Stimulated activated CD8-positive, alpha-beta memory T cell treated with anti-CD3 and anti-CD28 coated beads, Interleukin-4, amount 100 ng/mL, for 48 hours (primary cell): ENCODE results near the gene EPO.
A peak's percentile ranks its signal among the peaks of the same experiment; 100 is the strongest.
"Not testable (repeated sequence)": the region's sequence is repeated elsewhere in the genome, so short reads cannot be mapped to it uniquely, and the experiment has no call there.

Experiments
- DNase-seq: peaks from one replicate; pipeline ENCODE4 v3.0.0-alpha.2; 2020

Gene EPO

DNA sequence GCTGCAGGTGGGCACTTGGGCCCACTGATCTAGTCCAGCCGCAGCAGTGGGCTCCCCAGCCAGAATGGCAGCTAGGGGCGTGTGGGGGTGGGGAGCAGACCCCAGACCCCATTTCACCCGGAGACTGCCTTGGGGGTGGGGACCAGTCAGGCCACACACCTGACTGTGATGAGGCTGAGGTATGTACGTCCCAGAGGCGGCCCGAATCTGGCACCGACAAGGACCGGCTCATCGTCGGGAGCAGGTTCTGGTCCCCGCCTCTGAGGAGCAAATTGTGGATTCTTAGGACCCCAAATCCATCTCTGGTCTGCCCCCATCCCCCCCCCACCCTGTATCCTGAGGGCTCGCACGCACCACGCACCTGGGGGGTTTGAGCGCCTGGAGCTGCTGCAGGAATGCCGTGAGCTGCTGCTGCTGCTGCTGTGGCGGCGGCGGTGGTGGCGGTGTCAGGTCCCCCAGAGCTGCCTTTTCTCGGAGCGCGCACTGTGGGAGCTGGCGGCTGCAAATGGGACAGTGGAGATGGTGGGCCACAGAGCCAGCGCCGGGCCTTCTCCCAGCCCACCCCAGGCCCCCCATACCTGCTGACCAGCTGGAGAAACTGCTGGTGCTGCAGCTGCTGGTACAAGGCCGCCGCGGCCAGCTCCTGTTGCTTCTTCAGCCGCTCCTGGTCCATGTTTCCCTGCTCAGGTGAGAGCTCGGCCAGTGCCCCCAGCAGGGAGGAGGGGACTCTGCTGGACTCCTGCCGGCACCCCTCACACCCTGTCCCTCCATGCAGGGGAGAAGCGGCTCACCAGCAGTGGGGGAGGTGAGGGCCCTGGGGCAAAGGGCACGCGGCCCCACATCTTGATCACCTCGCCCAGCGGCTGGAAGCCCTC lies 36.4 kb upstream of the EPO start:
- no peak for DNase-seq

DNA sequence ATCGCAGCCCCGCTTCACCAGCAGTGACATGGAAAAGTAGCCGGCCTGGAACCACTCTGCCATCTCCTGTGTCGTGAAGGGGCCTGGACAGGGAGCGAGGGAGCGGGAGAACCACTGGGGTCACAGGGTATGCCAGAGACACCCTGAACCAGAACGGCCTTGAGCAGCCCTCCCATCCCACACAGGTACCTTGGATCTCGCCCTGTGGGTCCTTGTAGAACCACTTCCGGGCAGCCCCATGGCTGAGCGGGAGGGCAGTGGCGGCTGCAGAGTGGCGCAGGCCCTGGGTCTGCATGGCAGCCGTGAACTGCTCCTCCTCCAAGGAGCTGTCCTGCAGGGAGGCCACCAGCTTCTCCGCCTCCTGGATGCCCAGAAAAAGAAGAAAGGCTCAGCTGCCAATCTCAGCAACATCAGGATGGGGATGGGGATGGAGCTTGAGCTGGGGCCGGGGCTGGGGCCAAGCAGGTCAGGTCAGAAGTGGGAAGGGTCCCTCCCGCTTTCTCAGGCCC lies 35.7 kb upstream of the EPO start:
- no peak for DNase-seq

DNA sequence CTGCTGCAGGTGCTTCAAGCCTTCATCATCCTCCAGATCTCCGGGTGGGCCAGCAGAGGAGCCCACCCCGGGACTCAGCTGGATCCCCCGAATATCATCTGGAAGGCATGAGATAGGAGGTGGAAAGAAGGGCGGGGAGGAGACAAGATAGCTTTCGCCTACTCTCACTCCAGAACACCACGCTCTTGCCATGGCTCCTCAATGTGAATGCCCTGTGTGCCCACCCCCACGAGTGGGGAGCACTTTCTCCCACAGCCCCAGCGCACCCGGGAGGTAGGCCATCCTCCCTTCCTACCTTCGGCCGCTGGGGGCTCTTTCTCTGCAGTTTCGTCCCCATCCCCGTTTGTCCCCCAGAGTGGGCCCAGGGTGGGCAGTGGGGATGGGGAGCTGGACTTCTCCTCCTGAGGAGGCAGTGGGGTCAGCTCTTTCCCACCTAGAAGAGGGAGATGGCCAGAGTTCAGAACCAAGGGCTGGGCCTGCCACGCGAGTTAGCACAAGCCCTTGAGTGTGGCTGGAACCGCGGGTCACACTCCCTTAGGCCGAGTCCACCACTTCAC lies 35.1 kb upstream of the EPO start:
- no peak for DNase-seq

DNA sequence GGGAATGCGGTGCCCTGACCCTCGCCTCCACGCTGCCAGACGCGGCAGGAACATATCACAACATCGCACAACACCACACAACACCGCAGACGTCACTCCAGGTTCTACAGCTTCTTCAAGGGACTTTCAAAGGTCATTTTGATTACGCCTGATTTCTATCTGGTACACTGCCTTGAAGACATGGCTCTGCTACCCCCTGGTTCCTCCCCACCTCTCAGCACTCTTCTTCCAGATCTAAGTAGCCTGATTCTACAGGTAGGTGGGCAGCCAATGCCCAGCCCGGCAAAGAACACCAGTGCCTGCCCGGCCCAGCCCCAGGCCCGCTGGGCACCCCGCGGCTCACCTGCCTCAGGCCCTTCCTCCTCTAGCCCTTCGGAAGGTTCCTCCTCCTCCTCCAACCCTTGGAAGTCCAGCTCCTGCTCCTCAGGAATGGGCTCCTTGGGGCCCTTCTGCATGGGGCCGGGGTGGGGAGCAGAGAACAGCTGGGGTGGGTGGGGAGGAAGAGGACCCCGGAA lies 34.6 kb upstream of the EPO start:
- DNase-seq: no peak

DNA sequence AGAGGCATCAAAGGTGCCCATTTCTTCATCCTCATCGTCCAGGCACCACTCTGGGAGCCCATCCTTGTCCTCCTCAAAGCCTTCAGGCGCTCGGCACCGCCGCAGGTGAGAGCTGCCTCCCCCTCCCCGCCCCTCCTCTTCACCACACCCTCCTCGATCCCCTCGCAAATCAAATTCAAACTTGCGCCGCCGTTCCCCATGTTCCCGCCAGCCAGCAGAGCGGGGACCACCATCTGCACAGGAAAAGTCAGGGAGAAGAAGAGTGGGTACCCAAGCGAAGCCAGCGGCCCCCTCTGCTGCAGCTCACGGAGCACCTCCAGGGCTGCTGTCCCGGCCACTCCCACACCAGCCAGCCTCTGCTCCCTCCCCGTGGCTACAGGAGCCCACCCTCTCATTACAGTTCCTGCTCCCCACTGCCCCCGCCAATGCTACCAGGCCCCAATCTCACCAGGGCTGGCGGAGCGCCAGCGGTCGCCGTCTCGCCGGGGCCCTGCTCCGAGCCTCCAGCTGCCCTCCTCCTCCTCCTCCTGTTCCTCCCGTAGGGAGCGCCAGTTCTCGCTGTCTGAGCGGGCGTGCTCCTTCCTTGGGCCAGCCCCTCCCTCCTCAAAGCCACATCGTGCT lies 34.0 kb upstream of the EPO start:
- no peak for DNase-seq

DNA sequence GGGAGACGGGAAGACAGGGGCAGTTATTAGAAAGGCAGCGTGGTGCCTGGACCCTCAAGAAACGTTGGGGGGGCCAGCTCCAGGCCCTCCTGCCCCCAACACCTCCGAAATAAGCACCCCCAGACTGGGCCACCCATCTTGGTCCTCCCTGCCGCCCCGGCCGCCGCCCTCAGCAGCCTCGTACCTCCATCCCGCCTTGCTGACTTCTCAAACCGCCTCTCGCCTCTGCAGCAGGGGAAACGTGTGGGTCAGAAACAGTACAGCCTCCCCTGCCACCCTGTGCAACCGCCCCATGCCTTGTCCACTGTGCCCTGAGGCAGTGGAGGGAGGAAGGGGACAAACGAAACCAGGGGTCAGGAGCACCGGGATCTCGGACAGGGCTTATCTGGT lies 33.5 kb upstream of the EPO start:
- no peak for DNase-seq

DNA sequence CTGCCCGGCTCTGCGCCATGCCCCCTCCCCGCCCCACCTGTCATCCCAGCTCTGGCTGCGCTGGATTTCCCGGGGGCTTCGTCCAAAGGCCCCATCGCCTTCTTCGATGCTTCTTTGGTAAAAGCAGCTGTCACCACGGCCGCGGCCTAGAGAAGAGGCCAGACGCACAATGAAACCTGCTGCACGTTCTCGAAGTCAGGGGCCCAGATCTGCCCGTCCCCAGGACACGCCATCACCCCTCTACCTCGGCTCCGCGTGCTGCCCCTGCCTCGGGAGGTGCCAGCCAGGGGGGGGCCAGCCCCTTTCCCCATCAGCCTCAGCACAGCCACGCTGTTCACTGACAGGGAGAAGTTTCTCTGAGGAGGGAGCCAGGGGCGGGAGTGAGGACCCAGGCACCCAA lies 33.0 kb upstream of the EPO start:
- no peak for DNase-seq

DNA sequence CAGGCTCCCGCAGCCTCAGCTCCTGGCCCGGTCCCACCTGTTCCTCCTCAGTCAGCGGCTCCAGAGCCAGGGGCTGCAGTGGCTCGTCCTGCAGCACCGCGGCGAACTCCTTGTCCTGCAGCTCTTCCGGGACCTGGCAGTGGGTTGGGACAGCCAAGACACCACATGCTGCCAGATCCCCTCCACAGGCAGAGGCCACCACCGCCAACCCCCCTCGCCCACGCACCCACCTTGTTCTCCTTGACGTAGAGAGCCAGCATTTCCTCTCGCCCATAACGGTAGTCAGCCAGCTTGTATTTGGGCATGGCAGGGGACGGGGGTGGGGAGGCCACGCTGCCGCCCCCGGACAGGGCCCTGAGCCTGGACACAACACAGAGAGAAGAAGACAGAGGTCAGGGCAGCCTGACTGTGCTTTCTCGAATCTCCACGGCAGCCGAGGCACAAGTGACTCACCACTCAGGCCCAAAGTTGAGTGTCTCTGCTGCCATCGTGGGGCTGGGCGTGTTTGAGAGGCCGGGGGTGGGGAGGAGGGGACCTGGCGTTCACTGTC lies 32.4 kb upstream of the EPO start:
- DNase-seq: no peak

DNA sequence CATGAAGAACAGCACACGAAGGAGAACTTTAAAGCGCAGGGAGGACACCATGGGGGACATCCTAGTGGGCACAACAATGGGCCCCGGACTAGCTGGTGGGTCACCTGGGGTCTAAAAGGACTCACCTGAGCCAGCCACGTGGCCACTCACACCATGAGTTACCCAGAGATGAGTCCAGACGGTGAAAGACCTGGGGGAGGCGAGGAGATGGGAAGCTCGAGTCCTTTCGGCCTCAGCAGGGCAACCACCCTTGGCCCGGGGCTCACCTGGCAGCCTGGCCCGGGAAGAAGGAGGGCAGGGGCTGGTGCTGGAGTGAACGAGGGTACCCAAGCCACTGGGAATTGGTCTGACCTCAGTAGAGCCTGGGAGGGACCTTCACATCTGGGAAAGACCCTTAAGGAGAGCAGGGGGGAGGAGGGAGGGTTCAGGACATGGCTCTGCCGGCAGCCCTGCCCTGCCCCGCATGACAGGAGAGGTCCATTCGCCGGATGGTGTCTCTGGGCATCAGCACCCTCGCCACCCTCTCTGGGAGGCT lies 31.9 kb upstream of the EPO start:
- DNase-seq: no peak

DNA sequence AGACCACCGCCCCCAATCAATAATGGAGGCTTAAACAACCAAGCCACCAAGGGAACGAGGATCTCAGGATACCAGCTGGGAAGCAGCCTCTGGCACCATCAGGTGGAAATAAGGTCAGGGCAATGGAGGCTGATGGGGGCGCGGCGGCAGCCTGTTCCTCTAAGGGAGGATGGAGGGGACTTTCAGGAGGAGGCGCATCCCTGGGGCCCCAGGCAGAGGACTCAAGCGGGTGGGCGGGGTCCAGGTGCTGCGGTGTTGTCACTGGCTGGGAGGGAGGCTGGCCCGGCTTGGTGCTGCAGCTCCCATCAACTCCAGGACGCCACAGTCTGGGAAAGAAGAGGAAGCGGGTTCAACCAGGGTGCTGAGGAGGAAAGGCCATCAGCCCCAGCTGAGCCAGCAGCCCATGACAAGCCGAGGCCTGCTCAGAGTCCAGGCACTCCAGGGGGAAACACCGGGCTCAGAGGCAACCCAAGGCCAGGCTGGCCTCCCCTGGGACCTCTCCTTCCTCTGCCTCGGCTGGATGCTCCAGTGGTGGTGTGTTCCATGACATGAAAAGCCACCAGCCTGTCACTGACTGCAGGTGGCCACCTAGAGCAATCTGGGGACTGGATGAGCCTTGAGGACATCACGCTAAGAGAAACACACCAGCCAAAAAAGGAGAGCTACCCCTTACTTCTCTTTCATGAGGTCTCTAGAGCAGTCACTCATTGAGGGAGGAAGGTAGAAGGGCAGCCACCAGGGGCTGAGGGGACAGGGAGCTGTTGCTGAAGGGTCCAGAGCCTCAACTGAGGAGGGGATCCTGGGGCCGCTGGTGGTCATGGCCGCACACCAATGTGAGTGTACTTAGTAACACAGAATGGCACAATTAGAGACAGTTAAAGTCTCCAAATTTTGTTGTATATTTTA lies 30.8 kb upstream of the EPO start:
- DNase-seq: no peak

DNA sequence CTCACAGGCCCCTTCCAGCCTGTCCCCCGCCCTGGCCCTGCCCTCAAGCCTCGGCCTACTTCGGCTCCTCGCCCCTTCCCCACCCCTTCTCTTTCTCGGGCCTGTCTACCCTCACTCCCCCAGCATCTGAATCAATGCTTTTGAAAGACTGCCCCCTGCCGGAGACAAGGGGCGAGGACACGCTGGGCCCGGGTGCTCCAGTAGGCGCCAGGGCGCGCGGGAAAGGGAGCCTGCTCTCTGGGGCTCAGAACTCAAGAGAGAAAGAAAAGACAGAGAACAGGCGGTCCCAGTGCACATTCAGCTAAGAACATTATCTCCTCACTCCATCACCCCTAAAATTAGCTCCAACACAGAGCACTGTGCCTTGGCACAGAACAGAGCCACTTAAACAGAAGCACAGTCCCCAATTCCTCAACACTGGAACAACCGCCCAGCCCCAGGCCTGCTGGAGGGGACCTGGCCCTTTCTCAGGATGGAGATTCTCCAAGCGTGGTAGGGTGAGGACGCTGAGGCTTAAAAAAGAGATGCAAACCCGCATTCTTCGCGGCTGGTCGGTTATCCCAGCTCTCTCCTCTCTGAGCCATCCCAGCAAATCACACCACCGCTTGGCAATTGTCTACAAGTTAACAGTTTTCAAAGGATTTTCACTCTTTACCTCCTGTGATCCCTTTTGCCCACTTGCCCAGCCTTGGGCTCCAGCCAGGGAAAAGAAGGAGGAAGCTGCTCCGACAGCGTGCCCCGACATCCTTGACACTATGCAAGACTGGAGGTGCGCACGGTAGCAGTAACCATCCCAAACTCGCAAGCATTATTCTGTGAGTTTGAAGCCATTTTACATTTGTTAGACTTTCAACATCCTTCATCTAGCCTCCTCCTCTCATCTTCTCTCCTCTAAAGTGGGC lies 28.3 kb upstream of the EPO start:
- peak; percentile 92 for DNase-seq

DNA sequence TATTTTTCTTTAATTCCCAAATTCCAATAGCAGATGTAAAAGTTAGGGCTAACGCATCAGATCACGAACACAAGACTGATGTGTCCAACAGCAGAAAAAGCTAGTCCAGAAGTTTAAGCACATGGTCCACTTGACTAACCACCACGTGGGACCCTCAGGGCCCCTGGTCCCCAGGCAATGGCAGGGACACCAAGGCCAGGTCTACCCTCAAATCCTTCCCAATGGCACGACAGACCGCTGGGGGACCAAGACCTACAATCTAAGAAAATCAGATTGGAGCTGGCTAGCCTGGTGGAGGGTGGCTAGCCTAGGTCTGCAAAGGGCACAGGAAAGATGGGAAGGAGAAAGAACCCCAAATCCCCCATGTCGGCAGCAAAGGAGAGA lies 27.7 kb upstream of the EPO start:
- no peak for DNase-seq

DNA sequence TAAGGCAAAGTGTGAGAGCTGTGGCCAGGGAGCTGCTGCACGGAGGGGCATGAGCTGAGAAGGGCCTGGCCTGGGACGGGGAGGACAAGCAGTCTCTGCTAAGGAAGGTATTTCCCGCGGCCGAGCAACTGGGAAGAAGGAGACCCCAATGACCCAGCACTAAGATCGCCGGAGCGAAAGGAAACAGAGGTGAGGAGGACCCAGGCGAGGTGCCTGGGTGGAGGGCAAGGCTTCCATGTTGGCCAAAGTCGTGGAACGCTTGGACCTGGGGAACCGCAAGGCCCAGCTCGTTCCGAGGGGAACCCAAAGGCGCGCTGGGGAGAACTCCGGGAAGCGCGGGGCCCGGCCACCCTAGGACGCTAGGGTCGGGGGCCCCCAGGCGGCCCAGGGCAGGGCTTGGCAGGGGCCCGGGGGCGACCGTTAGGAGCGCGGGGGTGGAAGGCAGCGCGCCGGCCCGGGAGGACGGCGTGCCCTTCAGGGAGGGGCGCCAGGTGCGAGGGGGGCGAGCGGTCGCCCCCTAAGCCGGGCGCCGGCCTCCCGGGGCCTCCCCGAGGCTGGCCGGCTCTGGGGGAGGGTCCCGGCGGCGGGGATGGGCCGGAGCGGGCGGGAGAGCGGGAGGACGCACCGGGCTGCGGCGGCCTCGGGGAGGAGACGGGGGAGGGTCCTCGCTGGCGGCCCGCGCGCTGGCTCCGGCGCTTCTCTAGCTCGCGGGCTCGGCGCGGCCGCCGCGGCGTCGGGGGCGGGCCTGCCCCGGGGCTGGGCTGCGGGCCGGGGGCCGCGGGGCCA lies 26.8 kb upstream of the EPO start:
- DNase-seq: no peak

DNA sequence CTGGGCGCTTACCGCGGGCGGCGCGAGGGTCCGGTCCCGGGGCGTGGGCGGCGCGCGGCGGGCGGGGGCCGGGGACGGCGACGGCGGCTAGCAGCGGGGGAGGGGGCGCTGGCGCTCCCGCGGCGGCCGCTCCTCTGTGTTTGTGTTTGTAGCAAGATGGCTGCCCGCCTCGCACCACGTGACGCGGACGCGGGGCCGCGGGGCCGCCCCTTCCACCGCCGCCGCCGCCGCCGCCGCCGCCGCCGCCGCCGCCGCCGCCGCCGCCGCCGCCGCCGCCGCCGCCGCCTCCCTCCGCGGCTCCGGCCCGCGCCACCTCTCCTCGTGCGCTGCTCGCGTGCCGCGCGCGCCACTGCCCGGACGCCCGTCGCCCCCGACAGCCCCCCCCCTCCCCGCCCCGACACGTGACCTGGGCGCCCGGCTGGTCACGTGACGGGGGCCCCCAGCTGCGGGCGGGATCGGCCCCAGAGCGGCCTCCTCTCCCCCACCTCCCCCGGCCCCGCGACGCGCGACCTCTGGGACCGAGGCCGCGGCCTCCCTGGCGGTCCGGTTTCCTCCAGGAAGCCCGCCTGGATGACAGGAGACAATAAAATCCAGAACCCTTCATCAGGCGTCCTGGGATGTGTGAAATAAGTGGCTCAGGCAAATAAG lies 26.0 kb upstream of the EPO start, which contains the start of gene GIGYF1:
Gene GIGYF1 (minus strand): TSS at position 153 of the 648 bp plus-strand sequence. CDS start 6,012 bp downstream, outside the sequence.
- peak; percentile 77 for DNase-seq

DNA sequence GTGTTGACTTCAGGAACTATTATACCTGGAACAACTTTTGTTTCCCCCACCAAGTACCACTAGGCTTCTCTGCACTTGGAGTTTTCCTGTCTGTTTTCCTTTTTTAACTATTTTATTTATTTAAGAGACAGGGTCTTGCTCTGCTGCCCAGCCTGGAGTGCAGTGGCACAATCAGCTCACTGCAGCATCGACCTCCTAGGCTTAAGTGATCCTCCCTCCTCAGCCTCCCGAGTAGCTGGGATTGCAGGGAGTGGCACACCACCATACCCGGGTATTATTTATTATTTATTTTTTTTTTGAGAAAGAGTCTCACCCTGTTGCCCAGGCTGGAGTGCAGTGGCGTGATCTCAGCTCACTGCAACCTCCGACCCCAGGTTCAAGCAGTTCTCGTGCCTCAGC lies 24.1 kb upstream of the EPO start:
- no peak for DNase-seq

DNA sequence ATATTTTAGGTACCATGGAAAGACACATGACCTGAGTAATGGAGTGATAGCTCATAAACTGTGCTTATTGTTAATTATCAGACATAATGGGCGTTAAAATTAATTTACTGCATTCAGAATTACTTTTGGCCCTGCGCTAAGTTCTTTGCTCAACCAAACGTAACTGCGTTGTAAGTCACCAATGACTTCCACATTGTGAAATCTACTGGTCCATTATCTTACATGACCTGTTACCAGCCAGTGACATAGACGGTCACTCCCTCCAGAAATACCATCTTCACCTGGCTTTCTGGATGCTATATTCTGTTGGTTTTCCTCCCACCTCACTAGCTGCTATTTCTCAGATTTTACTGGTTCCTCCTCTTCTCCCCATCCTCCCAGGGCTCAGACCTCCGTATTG lies 21.2 kb upstream of the EPO start:
- DNase-seq: no peak

DNA sequence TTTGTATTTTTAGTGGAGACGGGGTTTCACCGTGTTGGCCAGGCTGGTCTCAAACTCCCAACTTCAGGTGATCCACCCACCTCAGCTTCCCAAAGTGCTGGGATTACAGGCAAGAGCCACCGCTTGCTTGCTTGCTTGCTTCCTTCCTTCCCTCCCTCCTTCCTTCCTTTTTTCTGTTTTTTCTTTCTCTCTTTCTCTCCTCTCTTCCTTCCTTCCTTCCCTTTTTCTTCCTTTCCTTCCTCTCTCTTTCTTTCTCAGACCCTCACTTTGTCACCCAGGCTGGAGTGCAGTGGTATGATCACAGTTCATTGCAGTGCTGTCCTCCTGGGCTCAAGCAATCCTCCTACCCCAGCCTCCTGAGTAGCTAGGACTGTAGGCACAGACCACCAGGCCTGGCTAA lies 19.2 kb upstream of the EPO start:
- DNase-seq: not testable (repeated sequence)

DNA sequence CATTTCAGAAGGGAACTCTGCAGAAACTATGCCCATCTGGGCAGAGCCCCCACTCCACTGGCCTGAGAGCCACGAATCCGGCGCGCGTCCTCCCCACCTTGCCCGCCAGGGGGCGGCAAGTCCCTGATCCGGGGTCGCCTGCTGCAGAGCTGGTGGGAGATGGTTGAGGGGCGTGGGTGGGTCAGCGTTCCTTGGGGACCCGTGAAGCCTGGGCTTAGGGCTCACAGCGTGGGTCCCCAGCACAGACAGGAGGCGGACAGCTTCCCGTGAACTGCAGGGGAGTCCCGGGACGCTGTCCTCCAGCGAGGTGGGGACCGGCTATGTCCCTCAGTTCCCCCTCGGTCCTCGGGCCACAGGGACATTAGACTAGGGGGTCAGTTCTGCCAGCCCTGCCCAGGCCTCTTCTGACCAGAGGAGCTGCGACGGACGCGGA lies 14.9 kb upstream of the EPO start:
- DNase-seq: peak; percentile 93
